Measurements from ENCODE around the gene CAPZA1.

Gene CAPZA1

GRCh38 chr1:112717263-112717873 lies 97.7 kb downstream of the CAPZA1 start:
- DNase-seq: no peak

- peak; percentile 71 for DNase-seq
Measured at GRCh38 chr1:112718691-112719418, 99.2 kb downstream of the CAPZA1 start.

GRCh38 chr1:112719706-112720105 lies 100.1 kb downstream of the CAPZA1 start:
- no peak for DNase-seq

GRCh38 chr1:112720800-112721199 lies 101.2 kb downstream of the CAPZA1 start:
- DNase-seq: no peak
